Measurements from ENCODE around the gene MOSPD3.

DNA sequence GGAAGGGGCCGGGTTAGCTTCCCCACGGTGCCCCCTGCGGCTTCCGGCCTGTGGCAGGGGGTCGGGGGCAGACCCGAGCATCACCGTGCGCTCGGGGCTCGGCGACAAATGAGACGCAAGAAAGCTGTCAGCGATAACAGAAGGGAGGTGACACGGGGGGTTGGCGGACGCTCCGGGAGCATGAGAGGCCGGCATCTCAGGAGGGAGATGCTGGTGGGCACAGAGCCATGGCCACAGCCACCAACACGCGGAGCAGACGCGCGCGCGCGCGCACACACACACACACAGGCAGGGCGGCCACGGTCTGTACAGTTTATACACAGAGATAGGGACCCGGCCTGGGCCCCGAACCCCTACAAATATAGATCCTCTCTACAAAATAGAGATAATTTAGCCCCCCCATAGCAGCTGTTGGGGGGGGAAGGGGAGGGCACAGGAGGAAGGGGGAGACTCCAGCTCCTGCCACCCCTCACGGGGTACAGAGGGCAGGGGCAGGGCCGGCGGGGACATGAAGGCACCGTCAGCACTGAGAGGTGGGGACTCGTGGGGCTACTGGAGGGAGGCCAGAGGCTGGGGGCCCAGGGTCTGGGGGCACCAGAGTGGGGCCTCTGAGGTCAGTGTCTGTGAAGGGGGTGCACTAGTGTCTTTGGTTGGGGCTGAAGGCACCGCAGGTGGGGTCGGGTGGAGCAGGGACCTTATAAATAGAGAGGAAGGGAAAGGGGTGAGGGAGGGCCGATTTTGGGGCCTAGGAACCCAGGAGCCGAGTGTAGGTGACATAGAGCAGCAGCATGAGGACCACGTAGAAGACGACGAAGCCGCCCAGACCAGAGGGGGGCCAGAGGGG, 37.8 kb upstream of the MOSPD3 start:
- TF ChIP-seq, protein P1, sequence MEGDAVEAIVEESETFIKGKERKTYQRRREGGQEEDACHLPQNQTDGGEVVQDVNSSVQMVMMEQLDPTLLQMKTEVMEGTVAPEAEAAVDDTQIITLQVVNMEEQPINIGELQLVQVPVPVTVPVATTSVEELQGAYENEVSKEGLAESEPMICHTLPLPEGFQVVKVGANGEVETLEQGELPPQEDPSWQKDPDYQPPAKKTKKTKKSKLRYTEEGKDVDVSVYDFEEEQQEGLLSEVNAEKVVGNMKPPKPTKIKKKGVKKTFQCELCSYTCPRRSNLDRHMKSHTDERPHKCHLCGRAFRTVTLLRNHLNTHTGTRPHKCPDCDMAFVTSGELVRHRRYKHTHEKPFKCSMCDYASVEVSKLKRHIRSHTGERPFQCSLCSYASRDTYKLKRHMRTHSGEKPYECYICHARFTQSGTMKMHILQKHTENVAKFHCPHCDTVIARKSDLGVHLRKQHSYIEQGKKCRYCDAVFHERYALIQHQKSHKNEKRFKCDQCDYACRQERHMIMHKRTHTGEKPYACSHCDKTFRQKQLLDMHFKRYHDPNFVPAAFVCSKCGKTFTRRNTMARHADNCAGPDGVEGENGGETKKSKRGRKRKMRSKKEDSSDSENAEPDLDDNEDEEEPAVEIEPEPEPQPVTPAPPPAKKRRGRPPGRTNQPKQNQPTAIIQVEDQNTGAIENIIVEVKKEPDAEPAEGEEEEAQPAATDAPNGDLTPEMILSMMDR (IDR thresholded peaks at IDR 0.05): no peak
- TF ChIP-seq POLR2A (IDR thresholded peaks at IDR 0.05; ENCODE audit: low read depth): no peak

Measured in esophagus muscularis mucosa (tissue), 3 donors.